Measurements from ENCODE around the gene LXN. TPM values are rescaled to one million over a fixed set of nuclear protein-coding genes. Genes with fewer than 3 reads are reported as not detected.

LXN gene
- total RNA-seq, 2 donors from 2014 or later = 3.3 to 14.0 TPM

- Histone ChIP-seq H3K4me1 (peaks cover 4% of the 10 kb centered on the region), H3K27me3 (no peaks in the 10 kb centered on the region), H3K9me3 (no peaks in the 10 kb centered on the region), H3K36me3 (replicated peaks in 1 of 2; ENCODE audit: insufficient read depth in 1 of 2, low read depth in 2 of 2) (no peaks in the 10 kb centered on the region), H3K27ac (no peak overlapping the region), H3K4me3 (no peak overlapping the region)
- WGBS, 2 donors = 70 to 72% methylated on average over 7 of the region's 7 CpGs
- DNase-seq = no peak
- no peak for ATAC-seq
- TF ChIP-seq POLR2A (IDR thresholded peaks at IDR 0.05) (no peak), CTCF (IDR thresholded peaks at IDR 0.05) (no peak)
- intact Hi-C loops (cut with DNase I) = no loop called here
These were observed 31.8 kb downstream of the LXN start for GRCh38 chr3:158640646-158641045.

- intact Hi-C loops (cut with DNase I) = no loop called here
- TF ChIP-seq CTCF (IDR thresholded peaks at IDR 0.05) = no peak
- no peak for TF ChIP-seq POLR2A (IDR thresholded peaks at IDR 0.05)
These were observed 40.5 kb downstream of the LXN start for GRCh38 chr3:158631981-158632380.

GRCh38 chr3:158625881-158626280 lies 46.6 kb downstream of the LXN start:
- no peaks in the 10 kb centered on the region for H3K36me3 ChIP-seq (replicated peaks in 1 of 2; ENCODE audit: insufficient read depth in 1 of 2, low read depth in 2 of 2)
- 0 to 76% methylated on average over 1 of the region's 1 CpG for WGBS, 2 donors
- ATAC-seq = no peak

More at GRCh38 chr3:158631981-158632380, 40.5 kb downstream of the LXN start:
- Histone ChIP-seq H3K9me3 (no peaks in the 10 kb centered on the region), H3K27me3 (no peaks in the 10 kb centered on the region), H3K36me3 (replicated peaks in 1 of 2; ENCODE audit: insufficient read depth in 1 of 2, low read depth in 2 of 2) (no peaks in the 10 kb centered on the region), H3K4me3 (no peak overlapping the region), H3K4me1 (no peaks in the 10 kb centered on the region), H3K27ac (no peak overlapping the region)
- ATAC-seq (no peak), DNase-seq (no peak)

GRCh38 chr3:158617982-158618875 lies 54.2 kb downstream of the LXN start:
- no peak for TF ChIP-seq POLR2A (IDR thresholded peaks at IDR 0.05)
- TF ChIP-seq CTCF (IDR thresholded peaks at IDR 0.05) = no peak
- intact Hi-C loops (cut with DNase I) = no loop called here
- Histone ChIP-seq H3K27me3 (no peaks in the 10 kb centered on the region), H3K9me3 (peaks cover 0 to 5% (median 0%) of the 10 kb centered on the region in 3 donors), H3K4me1 (no peaks in the 10 kb centered on the region), H3K36me3 (replicated peaks in 1 of 2; ENCODE audit: insufficient read depth in 1 of 2, low read depth in 2 of 2) (no peaks in the 10 kb centered on the region), H3K4me3 (no peak overlapping the region), H3K27ac (no peak overlapping the region)
- ATAC-seq (no peak), DNase-seq (no peak)
- 31 to 55% methylated on average over 1 of the region's 1 CpG for WGBS, 2 donors

More at GRCh38 chr3:158625881-158626280, 46.6 kb downstream of the LXN start:
- no peak overlapping the region for H3K27ac ChIP-seq
- no peak overlapping the region for H3K4me3 ChIP-seq
- H3K27me3 ChIP-seq = no peaks in the 10 kb centered on the region
- H3K4me1 ChIP-seq = no peaks in the 10 kb centered on the region
- peaks cover 0 to 5% (median 0%) of the 10 kb centered on the region in 3 donors for H3K9me3 ChIP-seq
- TF ChIP-seq CTCF (IDR thresholded peaks at IDR 0.05) (no peak), POLR2A (IDR thresholded peaks at IDR 0.05) (no peak)
- intact Hi-C loops (cut with DNase I) = no loop called here
- DNase-seq = no peak

Small RNA genes within 50 kb of the gene (small RNA-seq; reads per million reads assigned to genes)
- gene AC025033.1 = not detected
- gene AC080013.6 = not detected

Other genes starting within 250 kb of the LXN start
- gene MLF1, start 101.5 kb downstream of the LXN start, total RNA-seq = 1 to 10 TPM; 4.3 to 8.3 TPM
- gene GFM1, start 28.1 kb downstream of the LXN start, total RNA-seq = 10 to 100 TPM; 25.4 to 53.7 TPM
- gene RARRES1, start 59.8 kb upstream of the LXN start, total RNA-seq = 10 to 100 TPM in 1 of 2 donors, 1 to 10 TPM in 1; 3.0 to 18.4 TPM
- gene MFSD1, start 129.4 kb upstream of the LXN start, total RNA-seq = 10 to 100 TPM; 33.3 to 54.2 TPM

Measured in body of pancreas (tissue), 4 donors.